ENCODE measurements around the gene NF2.
"Not testable (repeated sequence)": the region's sequence is repeated elsewhere in the genome, so short reads cannot be mapped to it uniquely, and the experiment has no call there.

Gene NF2

GRCh38 chr22:29603358-29604075 lies at the start of gene NF2:
Gene NF2, plus strand, starts transcription at chr22:29603633. Its CDS starts 366 bp downstream, at chr22:29603999.
- DNase-seq (ENCODE audit: low read depth, low spot score) = peak; percentile 100

- peak; percentile 6 for DNase-seq (ENCODE audit: low read depth, low spot score)
These were observed 48.3 kb upstream of the NF2 start for GRCh38 chr22:29555065-29555644.

- no peak for DNase-seq (ENCODE audit: low read depth, low spot score)
These were observed 44.4 kb upstream of the NF2 start for GRCh38 chr22:29559030-29559429.

- DNase-seq (ENCODE audit: low read depth, low spot score) = no peak
These were observed 43.6 kb upstream of the NF2 start for GRCh38 chr22:29559853-29560252.

GRCh38 chr22:29563652-29564460 lies 39.6 kb upstream of the NF2 start:
- DNase-seq (ENCODE audit: low read depth, low spot score) = no peak

GRCh38 chr22:29566513-29566912 lies 36.9 kb upstream of the NF2 start:
- DNase-seq (ENCODE audit: low read depth, low spot score) = not testable (repeated sequence)

GRCh38 chr22:29567338-29567737 lies 36.1 kb upstream of the NF2 start:
- no peak for DNase-seq (ENCODE audit: low read depth, low spot score)

- peak; percentile 29 for DNase-seq (ENCODE audit: low read depth, low spot score)
These were observed 34.3 kb upstream of the NF2 start for GRCh38 chr22:29569011-29569678.

GRCh38 chr22:29570456-29570855 lies 33.0 kb upstream of the NF2 start:
- DNase-seq (ENCODE audit: low read depth, low spot score) = no peak

GRCh38 chr22:29570912-29571549 lies 32.4 kb upstream of the NF2 start:
- no peak for DNase-seq (ENCODE audit: low read depth, low spot score)

GRCh38 chr22:29574762-29575450 lies 28.5 kb upstream of the NF2 start:
- DNase-seq (ENCODE audit: low read depth, low spot score) = no peak

GRCh38 chr22:29578462-29579200 lies 24.8 kb upstream of the NF2 start:
- DNase-seq (ENCODE audit: low read depth, low spot score) = no peak

- peak; percentile 39 for DNase-seq (ENCODE audit: low read depth, low spot score)
These were observed 23.1 kb upstream of the NF2 start for GRCh38 chr22:29580200-29580810.

- DNase-seq (ENCODE audit: low read depth, low spot score) = peak; percentile 43
These were observed 21.6 kb upstream of the NF2 start for GRCh38 chr22:29581799-29582198.

- no peak for DNase-seq (ENCODE audit: low read depth, low spot score)
These were observed 18.5 kb upstream of the NF2 start for GRCh38 chr22:29584975-29585374.

GRCh38 chr22:29586193-29586705 lies 17.2 kb upstream of the NF2 start:
- DNase-seq (ENCODE audit: low read depth, low spot score) = not testable (repeated sequence)

- no peak for DNase-seq (ENCODE audit: low read depth, low spot score)
These were observed 15.3 kb upstream of the NF2 start for GRCh38 chr22:29587938-29588699.

GRCh38 chr22:29593923-29594322 lies 9.5 kb upstream of the NF2 start:
- no peak for DNase-seq (ENCODE audit: low read depth, low spot score)

- DNase-seq (ENCODE audit: low read depth, low spot score) = not testable (repeated sequence)
These were observed 9.0 kb upstream of the NF2 start for GRCh38 chr22:29594447-29594846.

Measured in ELF-1 (cell line).